Measurements from ENCODE around the gene TTBK2.

DNA sequence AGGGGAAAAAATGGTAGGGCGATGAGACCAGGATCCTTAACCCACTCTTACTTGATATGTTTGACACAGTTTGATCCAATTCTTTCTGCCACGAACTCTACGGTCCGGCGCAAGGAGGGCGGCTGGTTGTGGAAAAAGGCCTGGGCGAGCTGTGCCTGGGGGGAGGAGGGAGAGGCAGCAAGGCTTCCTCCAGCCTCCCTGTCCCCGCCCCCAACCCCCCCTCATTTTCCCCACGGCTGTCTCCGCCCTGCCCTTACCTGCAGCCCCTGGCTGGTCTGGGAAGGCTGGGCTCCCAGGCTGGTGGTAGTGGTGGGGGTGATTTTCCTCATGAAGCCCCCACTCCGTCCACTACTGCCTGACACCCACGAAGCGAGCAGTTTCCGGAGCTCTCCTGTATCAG lies 191.6 kb downstream of the TTBK2 start:
- TF ChIP-seq, protein P1, sequence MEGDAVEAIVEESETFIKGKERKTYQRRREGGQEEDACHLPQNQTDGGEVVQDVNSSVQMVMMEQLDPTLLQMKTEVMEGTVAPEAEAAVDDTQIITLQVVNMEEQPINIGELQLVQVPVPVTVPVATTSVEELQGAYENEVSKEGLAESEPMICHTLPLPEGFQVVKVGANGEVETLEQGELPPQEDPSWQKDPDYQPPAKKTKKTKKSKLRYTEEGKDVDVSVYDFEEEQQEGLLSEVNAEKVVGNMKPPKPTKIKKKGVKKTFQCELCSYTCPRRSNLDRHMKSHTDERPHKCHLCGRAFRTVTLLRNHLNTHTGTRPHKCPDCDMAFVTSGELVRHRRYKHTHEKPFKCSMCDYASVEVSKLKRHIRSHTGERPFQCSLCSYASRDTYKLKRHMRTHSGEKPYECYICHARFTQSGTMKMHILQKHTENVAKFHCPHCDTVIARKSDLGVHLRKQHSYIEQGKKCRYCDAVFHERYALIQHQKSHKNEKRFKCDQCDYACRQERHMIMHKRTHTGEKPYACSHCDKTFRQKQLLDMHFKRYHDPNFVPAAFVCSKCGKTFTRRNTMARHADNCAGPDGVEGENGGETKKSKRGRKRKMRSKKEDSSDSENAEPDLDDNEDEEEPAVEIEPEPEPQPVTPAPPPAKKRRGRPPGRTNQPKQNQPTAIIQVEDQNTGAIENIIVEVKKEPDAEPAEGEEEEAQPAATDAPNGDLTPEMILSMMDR (IDR thresholded peaks at IDR 0.05): no peak
- no peak for TF ChIP-seq POLR2AphosphoS5 (IDR thresholded peaks at IDR 0.05)

Data from transverse colon (tissue), 4 donors.